GM12873 (cell line): Measurements from ENCODE around the gene JDP2.

Source experiments
- CTCF ChIP-seq: IDR thresholded peaks from 2 replicates; pipeline ENCODE4 v1.5.1; 2012; ENCODE audit warnings: low read depth, mild to moderate bottlenecking, moderate library complexity, low read length, control low read depth; ENCODE audit not compliant: insufficient read depth; ENCODE audit errors: missing control alignments

Gene JDP2

GRCh38 chr14:75493592-75494087 is 65.8 kb downstream of the JDP2 start:
- TF ChIP-seq CTCF = no peak

DNA sequence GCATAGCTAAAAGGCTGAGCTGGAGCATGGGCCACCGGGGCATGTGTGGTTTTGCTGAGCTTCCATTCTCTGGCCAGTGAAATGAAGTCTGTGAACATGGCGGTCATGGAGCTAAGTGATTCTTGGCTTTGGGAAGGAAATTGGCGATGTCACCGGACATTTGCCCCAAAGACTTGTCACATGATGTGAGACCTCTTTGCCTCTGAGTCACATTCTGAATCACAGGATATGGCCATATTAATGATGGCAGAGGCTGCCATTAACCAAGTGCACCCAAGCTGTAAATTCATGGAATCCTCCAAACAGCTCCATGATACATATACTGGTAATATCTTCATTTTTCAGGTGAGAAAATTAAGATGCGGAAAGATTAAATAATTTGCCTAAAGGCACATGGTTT is 67.1 kb downstream of the JDP2 start:
- TF ChIP-seq CTCF = no peak

DNA sequence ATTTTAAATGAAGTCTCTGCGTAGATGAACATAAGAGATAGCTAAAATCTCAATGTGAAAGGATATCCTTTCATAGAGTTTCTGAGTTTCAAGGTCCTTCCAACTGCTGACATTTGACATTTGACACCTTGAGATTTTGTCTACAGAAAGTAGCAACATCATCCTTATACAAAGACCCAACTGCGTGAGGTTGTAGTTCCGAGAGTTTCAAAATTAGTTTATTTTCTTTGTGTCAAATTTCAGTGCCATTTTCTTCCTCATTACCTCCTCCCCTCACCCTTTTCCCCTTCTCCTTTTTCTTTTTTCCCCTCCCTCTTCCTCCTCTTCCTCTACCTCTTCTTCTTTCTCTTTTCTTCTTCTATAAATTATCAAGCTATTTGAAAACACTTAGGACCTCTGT is 67.6 kb downstream of the JDP2 start:
- TF ChIP-seq CTCF = no peak

DNA sequence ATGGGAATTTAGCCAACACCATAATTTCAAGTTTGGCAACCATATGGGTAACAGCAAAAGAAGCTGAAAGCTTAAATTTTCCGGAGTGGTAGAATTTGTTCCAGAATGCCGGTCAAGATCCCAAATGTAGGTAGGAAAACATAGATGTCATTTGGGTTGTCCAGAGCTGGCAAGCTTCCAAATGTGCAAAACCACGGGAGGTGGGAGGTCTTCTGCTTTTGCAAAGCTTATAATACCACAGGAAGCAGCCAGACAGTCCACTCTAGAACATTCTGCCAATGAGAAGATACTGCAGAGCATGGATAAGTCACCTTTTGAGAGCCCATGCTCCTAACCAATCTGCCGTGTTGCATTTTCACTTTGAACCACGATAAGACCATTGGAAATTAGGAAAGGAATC is 68.1 kb downstream of the JDP2 start:
- TF ChIP-seq CTCF = no peak

DNA sequence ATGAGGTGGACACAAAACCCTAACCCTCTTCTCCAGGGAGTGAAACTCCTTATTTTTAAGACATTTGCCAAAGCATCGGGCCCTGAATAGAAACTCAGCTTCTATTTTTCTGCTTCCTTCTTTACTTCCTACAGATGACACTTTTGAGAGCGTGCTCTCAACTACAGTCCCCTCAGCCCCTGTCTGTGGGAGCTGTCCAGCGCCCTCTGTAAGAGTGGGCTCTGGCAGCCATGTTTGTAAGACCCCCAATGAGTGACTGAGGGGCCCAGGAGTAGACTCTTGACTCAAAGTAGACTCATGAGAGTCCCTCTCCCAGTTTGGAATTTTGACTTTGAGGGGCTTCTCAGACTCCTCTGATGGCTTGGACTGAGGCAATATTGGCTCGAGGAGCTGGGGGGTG is 68.9 kb downstream of the JDP2 start:
- TF ChIP-seq CTCF = no peak

DNA sequence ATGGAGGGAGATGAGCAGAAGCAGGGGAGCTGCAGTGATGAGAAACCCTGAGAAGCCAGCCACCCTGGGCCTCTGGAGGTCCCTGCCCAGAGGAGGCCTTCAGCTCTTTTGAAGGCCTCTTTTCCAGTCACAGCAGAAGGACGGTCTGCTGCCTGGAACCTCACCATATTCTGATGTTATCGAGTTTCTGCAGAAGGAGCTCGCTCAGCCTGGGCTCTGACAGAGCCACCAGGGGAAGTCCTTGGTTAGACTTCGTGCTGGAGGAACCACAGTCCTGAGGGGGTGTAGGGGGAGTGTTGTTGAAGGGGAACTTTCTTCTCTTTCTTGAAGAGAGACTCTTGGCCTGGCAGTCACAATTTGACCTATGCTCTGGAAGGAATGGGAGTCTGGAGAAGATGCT is 69.4 kb downstream of the JDP2 start:
- peak; percentile 3 for TF ChIP-seq CTCF

GRCh38 chr14:75497701-75498100 is 69.9 kb downstream of the JDP2 start:
- TF ChIP-seq CTCF = no peak
